ENCODE data around the gene JUP. TPM values are rescaled to one million over a fixed set of nuclear protein-coding genes. Genes with fewer than 3 reads are reported as not detected.

Gene JUP
- total RNA-seq, 1 donor from 2014 or later: 749 TPM

GRCh38 chr17:41750862-41751261, 35.6 kb downstream of the JUP start:
- TF ChIP-seq, protein P1, sequence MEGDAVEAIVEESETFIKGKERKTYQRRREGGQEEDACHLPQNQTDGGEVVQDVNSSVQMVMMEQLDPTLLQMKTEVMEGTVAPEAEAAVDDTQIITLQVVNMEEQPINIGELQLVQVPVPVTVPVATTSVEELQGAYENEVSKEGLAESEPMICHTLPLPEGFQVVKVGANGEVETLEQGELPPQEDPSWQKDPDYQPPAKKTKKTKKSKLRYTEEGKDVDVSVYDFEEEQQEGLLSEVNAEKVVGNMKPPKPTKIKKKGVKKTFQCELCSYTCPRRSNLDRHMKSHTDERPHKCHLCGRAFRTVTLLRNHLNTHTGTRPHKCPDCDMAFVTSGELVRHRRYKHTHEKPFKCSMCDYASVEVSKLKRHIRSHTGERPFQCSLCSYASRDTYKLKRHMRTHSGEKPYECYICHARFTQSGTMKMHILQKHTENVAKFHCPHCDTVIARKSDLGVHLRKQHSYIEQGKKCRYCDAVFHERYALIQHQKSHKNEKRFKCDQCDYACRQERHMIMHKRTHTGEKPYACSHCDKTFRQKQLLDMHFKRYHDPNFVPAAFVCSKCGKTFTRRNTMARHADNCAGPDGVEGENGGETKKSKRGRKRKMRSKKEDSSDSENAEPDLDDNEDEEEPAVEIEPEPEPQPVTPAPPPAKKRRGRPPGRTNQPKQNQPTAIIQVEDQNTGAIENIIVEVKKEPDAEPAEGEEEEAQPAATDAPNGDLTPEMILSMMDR (IDR thresholded peaks at IDR 0.05; ENCODE audit: insufficient read depth, low read length, poor library complexity, severe bottlenecking): no peak
- Histone ChIP-seq H3K36me3 (ENCODE audit: control insufficient read depth, insufficient read depth, low read length) (peaks cover 4% of the 10 kb centered on the region), H3K4me3 (ENCODE audit: low read depth, low read length) (no peak overlapping the region), H3K27me3 (ENCODE audit: control insufficient read depth, insufficient read depth, low read length) (no peaks in the 10 kb centered on the region)
- no peak for DNase-seq (ENCODE audit: low read depth)

- no peak overlapping the region for H3K4me3 ChIP-seq (ENCODE audit: low read depth, low read length)
- H3K27me3 ChIP-seq (ENCODE audit: control insufficient read depth, insufficient read depth, low read length): no peaks in the 10 kb centered on the region
- DNase-seq (ENCODE audit: low read depth): no peak
- TF ChIP-seq, protein P1 (IDR thresholded peaks at IDR 0.05; ENCODE audit: insufficient read depth, low read length, poor library complexity, severe bottlenecking): no peak
- H3K36me3 ChIP-seq (ENCODE audit: control insufficient read depth, insufficient read depth, low read length): no peaks in the 10 kb centered on the region
These were observed 38.2 kb downstream of the JUP start for GRCh38 chr17:41748275-41748674.

DNA sequence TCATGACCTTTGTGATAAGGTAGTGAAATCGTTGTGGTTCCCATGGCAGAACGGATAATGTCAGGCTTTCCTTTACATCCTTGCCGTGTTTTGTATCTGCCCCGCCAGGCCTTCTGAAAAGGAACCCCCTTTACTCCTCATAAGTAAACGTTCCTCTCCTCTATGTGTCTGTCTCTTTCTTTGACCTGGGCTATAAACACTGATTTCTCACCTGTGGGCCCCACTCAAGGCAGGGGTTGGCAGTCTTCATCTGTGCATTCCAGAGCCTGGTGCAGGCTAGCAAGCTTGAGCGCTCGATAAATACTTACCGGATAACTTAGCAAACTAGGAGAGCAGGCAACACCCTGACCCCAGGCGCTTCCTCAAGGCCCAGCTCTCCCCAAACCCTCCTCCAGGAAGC, 44.8 kb downstream of the JUP start:
- DNase-seq (ENCODE audit: low read depth): no peak
- Histone ChIP-seq H3K27me3 (ENCODE audit: control insufficient read depth, insufficient read depth, low read length) (peaks cover 5% of the 10 kb centered on the region), H3K36me3 (ENCODE audit: control insufficient read depth, insufficient read depth, low read length) (no peaks in the 10 kb centered on the region), H3K4me3 (ENCODE audit: low read depth, low read length) (no peak overlapping the region)
- TF ChIP-seq, protein P1 (IDR thresholded peaks at IDR 0.05; ENCODE audit: insufficient read depth, low read length, poor library complexity, severe bottlenecking): no peak

DNA sequence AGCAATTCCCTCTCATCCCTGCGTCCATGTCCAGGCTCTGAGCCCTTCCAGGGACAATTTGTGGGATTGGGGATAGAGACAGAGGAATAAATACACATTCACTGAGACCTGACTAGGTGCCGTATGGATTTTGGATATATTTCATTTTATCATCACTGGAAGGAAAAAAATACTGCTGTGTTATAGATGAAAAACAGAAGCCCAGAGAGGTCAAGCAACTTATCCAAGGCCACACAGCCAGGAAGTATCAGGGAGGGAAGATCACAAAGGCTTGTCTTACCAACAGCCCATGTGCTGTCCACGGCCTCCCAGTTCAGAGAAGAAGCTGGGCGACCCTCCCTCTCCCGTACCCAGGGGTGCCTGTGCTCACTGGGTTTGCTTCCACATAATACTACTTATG, 46.0 kb downstream of the JUP start:
- no peak for DNase-seq (ENCODE audit: low read depth)
- Histone ChIP-seq H3K36me3 (ENCODE audit: control insufficient read depth, insufficient read depth, low read length) (no peaks in the 10 kb centered on the region), H3K4me3 (ENCODE audit: low read depth, low read length) (no peak overlapping the region), H3K27me3 (ENCODE audit: control insufficient read depth, insufficient read depth, low read length) (peaks cover 11% of the 10 kb centered on the region)
- TF ChIP-seq, protein P1 (IDR thresholded peaks at IDR 0.05; ENCODE audit: insufficient read depth, low read length, poor library complexity, severe bottlenecking): no peak

GRCh38 chr17:41739661-41740352, 46.7 kb downstream of the JUP start:
- DNase-seq (ENCODE audit: low read depth): peak; percentile 50
- H3K4me3 ChIP-seq (ENCODE audit: low read depth, low read length): no peak overlapping the region
- TF ChIP-seq, protein P1 (IDR thresholded peaks at IDR 0.05; ENCODE audit: insufficient read depth, low read length, poor library complexity, severe bottlenecking): no peak

GRCh38 chr17:41738801-41739112, 47.8 kb downstream of the JUP start:
- no peak for DNase-seq (ENCODE audit: low read depth)
- Histone ChIP-seq H3K36me3 (ENCODE audit: control insufficient read depth, insufficient read depth, low read length) (no peaks in the 10 kb centered on the region), H3K27me3 (ENCODE audit: control insufficient read depth, insufficient read depth, low read length) (peaks cover 27% of the 10 kb centered on the region), H3K4me3 (ENCODE audit: low read depth, low read length) (no peak overlapping the region)
- TF ChIP-seq, protein P1 (IDR thresholded peaks at IDR 0.05; ENCODE audit: insufficient read depth, low read length, poor library complexity, severe bottlenecking): no peak

More at GRCh38 chr17:41739661-41740352, 46.7 kb downstream of the JUP start:
- Histone ChIP-seq H3K27me3 (ENCODE audit: control insufficient read depth, insufficient read depth, low read length) (peaks cover 17% of the 10 kb centered on the region), H3K36me3 (ENCODE audit: control insufficient read depth, insufficient read depth, low read length) (no peaks in the 10 kb centered on the region)

Measured in kidney epithelial cell (primary cell).